GM06990 (cell line): ENCODE data around the gene OPCML.

Source experiments
- DNase-seq: peaks from one replicate; pipeline ENCODE4 v3.0.0-alpha.2; 2011; ENCODE audit not compliant: insufficient read length; ENCODE audit errors: extremely low read depth
- H3K27me3 ChIP-seq: replicated peaks from 2 replicates; pipeline ENCODE4 v1.6.0; 2011; ENCODE audit warnings: low read length; ENCODE audit not compliant: control insufficient read depth, insufficient read depth
- H3K36me3 ChIP-seq: 2 replicates; pipeline ENCODE4 v1.5.1; 2011; ENCODE audit warnings: low read length; ENCODE audit not compliant: control insufficient read depth, insufficient read depth
- H3K4me3 ChIP-seq: replicated peaks from 2 replicates; pipeline ENCODE4 v1.5.1; 2011; ENCODE audit warnings: low read depth, mild to moderate bottlenecking, control low read depth, low read length
- CTCF ChIP-seq: IDR thresholded peaks from 2 replicates; pipeline ENCODE4 v1.5.1; 2011; ENCODE audit warnings: low read length, control low read depth, mild to moderate bottlenecking, inconsistent platforms; ENCODE audit not compliant: insufficient read depth, poor library complexity, severe bottlenecking

OPCML gene

DNA sequence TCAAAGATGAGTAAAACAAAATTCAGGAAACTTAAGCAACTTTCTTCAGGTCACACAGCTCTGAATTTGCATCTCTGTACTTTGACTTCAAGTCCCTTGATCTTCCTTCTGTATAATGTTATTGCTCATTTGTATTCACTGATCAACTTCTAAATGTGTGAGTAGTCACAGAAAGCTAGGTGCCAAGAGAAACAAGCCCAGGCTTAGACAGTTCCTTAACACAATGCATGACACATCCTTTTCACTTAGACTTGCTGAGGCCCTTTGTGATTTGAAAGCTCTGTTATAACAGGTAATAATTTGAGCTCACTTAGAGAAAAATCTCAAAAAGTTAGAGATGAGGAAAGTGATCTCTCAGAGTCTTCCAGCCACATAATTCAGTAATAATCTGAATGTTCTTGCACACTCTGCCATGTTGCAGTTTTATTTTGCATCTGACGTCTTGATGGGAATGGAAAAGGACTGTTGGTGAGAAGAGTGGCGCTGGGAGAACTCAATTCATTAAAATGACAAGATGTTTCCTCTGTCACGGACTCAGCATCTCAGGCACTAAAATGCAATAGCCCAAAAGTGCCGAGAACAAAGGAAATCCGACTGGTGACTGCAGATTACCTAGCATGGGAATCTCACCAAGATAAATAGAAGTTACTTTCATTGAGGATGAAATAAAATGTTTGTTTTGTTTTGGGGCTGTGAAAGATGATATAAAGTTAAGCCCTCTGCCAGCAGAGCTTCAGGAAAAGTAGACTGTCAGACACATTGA lies 665.3 kb downstream of the OPCML start:
- no peak for TF ChIP-seq CTCF
- no peak for DNase-seq

DNA sequence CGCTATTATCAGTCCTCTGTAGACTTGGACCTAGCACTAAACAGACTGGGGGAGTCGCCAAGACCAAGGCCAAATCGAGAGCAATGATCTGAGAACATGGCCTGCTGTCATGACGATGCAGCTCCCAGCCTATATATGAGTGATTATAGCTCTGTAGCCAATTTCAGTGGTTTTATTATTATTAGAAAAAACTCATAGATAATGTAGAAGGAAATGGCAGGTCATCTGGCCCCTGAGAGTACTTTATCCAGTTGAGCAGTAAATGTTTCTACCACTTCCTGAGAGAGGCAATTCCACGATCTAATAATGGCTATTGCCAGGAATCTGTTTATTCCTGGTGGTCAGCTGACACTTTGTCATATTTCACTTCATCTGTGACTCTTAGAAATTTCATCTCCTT lies 666.7 kb downstream of the OPCML start:
- TF ChIP-seq CTCF: no peak
- Histone ChIP-seq H3K36me3 (no peaks in the 10 kb centered on the region), H3K4me3 (no peak overlapping the region), H3K27me3 (peaks cover 1% of the 10 kb centered on the region; the same call in 1 of the 2 replicates)
- DNase-seq: no peak

More for the DNA sequence above, 665.3 kb downstream of the OPCML start:
- H3K36me3 ChIP-seq: no peaks in the 10 kb centered on the region
- peaks cover 1% of the 10 kb centered on the region; the same call in 1 of the 2 replicates for H3K27me3 ChIP-seq
- H3K4me3 ChIP-seq: no peak overlapping the region

- peaks cover 1% of the 10 kb centered on the region; the same call in 1 of the 2 replicates for H3K27me3 ChIP-seq
- no peaks in the 10 kb centered on the region for H3K36me3 ChIP-seq
- H3K4me3 ChIP-seq: no peak overlapping the region
- DNase-seq: no peak
- TF ChIP-seq CTCF: no peak
These were observed 667.3 kb downstream of the OPCML start for GRCh38 chr11:132864811-132865576.

DNA sequence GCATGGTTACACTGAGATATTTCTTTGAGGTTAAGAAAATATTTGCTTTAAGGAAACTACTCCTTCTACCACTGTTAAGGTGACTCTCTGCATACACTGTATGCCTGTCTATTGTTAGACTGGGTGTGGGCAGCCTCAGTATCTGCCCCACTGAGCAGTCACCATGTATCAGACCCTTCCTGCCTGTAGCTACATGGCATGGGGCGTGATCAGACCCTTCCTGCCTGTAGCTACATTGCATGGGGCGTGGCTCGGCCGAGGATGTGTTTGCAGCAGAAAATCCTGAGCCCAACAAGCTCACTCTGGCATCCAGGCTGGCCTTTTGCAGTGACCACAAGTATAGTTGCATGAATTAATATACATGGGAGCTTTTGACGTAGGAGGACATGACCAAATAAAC lies 669.4 kb downstream of the OPCML start:
- Histone ChIP-seq H3K36me3 (no peaks in the 10 kb centered on the region), H3K27me3 (no peaks in the 10 kb centered on the region), H3K4me3 (no peak overlapping the region)
- no peak for TF ChIP-seq CTCF
- DNase-seq: no peak

DNA sequence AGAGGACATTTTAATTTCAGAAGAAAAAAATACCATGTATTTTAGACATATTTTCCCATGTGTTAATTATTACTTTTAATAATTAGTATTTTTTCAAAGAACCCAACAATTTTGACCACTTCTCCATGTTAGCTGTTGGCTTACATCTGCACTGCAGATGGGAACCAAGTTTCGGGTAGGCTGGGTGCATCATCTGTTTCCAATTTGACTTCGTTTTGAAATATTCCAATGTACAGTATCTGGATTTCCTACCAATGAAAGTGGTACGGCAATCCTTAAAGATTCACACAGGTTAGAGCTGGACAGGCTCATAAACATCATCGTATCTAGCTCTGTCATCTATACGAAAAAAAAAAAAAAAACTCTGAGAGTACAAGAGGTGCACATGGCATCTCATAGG lies 670.2 kb downstream of the OPCML start:
- no peaks in the 10 kb centered on the region for H3K36me3 ChIP-seq
- no peak for DNase-seq
- no peak for TF ChIP-seq CTCF
- H3K4me3 ChIP-seq: no peak overlapping the region
- no peaks in the 10 kb centered on the region for H3K27me3 ChIP-seq
